Hepatocyte (in vitro differentiated cells): Measurements from ENCODE around the gene IGBP1. TPM values are rescaled to one million over a fixed set of nuclear protein-coding genes. Genes with fewer than 3 reads are reported as not detected.
A peak's percentile ranks its signal among the peaks of the same experiment; 100 is the strongest.

ENCODE experiments used
- DNase-seq: peaks from one replicate; pipeline ENCODE4 v3.0.0-alpha.2; 2016; ENCODE audit warnings: low spot score
- H2AFZ ChIP-seq: fragments of 200-600 bp; sonication (generic); 2 replicates; pipeline ENCODE4 v1.6.0; 2016; ENCODE audit warnings: antibody characterized with exemption, mild to moderate bottlenecking
- H3K27ac ChIP-seq: fragments of 200-600 bp; sonication (generic); 2 replicates; pipeline ENCODE4 v1.5.1; 2016; ENCODE audit warnings: mild to moderate bottlenecking
- H3K27me3 ChIP-seq: fragments of 200-600 bp; sonication (generic); 2 replicates; pipeline ENCODE4 v1.6.1; 2016
- H3K36me3 ChIP-seq: fragments of 200-600 bp; sonication (generic); replicated peaks from 2 replicates; pipeline ENCODE4 v1.5.1; 2016; ENCODE audit warnings: low read depth; ENCODE audit not compliant: insufficient read depth
- H3K4me1 ChIP-seq: fragments of 200-600 bp; sonication (generic); 2 replicates; pipeline ENCODE4 v1.5.1; 2016; ENCODE audit warnings: mild to moderate bottlenecking, moderate library complexity; ENCODE audit not compliant: insufficient read depth
- H3K4me2 ChIP-seq: fragments of 200-600 bp; sonication (generic); 2 replicates; pipeline ENCODE4 v1.6.0; 2016
- H3K4me3 ChIP-seq: fragments of 200-600 bp; sonication (generic); 2 replicates; pipeline ENCODE4 v1.5.1; 2016; ENCODE audit warnings: mild to moderate bottlenecking
- H3K79me2 ChIP-seq: fragments of 200-600 bp; sonication (generic); 2 replicates; pipeline ENCODE4 v1.6.0; 2017; ENCODE audit warnings: mild to moderate bottlenecking
- H3K9me2 ChIP-seq: fragments of 200-600 bp; sonication (generic); replicated peaks from 2 replicates; pipeline ENCODE4 v1.6.0; 2017; ENCODE audit warnings: mild to moderate bottlenecking; ENCODE audit not compliant: insufficient read depth
- H3K9me3 ChIP-seq: fragments of 200-600 bp; sonication (generic); 2 replicates; pipeline ENCODE4 v1.5.1; 2016; ENCODE audit warnings: low read depth, mild to moderate bottlenecking
- H4K20me1 ChIP-seq: fragments of 200-600 bp; sonication (generic); 2 replicates; pipeline ENCODE4 v1.6.0; 2016; ENCODE audit warnings: mild to moderate bottlenecking; ENCODE audit not compliant: insufficient read depth, poor library complexity, severe bottlenecking
- CTCF ChIP-seq: fragments of 200-600 bp; sonication (generic); IDR thresholded peaks from 2 replicates; pipeline ENCODE4 v1.5.1; 2016; ENCODE audit warnings: antibody characterized with exemption, mild to moderate bottlenecking; ENCODE audit not compliant: poor library complexity
- EZH2 ChIP-seq: fragments of 200-600 bp; sonication (generic); IDR thresholded peaks from 2 replicates; pipeline ENCODE4 v1.6.1; 2016; ENCODE audit warnings: antibody characterized with exemption, mild to moderate bottlenecking, borderline replicate concordance
- EZH2phosphoT487 ChIP-seq: fragments of 200-600 bp; sonication (generic); IDR thresholded peaks from one replicate; pipeline ENCODE4 v1.6.1; 2018; ENCODE audit warnings: antibody characterized with exemption, mild to moderate bottlenecking, low read depth, moderate library complexity; ENCODE audit not compliant: unreplicated experiment, severe bottlenecking
- WGBS: methylation state at CpG from one replicate; pipeline ENCODE4 v1.1.6; 2016; ENCODE audit warnings: low lambda C conversion rate; ENCODE audit errors: missing lambda C conversion rate; 5-methylcytosine and 5-hydroxymethylcytosine counted together
- polyA plus RNA-seq: library from polyadenylated mRNA; unstranded; fragments of >200 nt; fragmentation: Nextera tagmentation; extraction: Ambion mirVana; gene quantifications from 2 replicates; pipeline ENCODE4 v1.2.1, GENCODE V29; 2016
- total RNA-seq: library from RNA; depleted of rRNA; stranded (reverse); fragments of >200 nt; gene quantifications from 2 replicates; pipeline ENCODE4 v1.2.3, GENCODE V29; 2014

IGBP1 gene
- 61.6 and 72.0 TPM in 2 replicates for total RNA-seq
- 26.8 and 30.2 TPM in 2 replicates for polyA plus RNA-seq

- Histone ChIP-seq H3K9me2 (no peaks in the 10 kb centered on the region), H3K27ac (peak within 1 kb of the TSS; percentile 93), H3K4me1 (peaks cover 6% of the 10 kb centered on the region), H3K79me2 (peaks cover 15% of the 10 kb centered on the region), H3K27me3 (no peaks in the 10 kb centered on the region), H3K4me2 (peak within 1 kb of the TSS; percentile 80), H4K20me1 (no peaks in the 10 kb centered on the region), H3K9me3 (no peaks in the 10 kb centered on the region), H2AFZ (peak within 1 kb of the TSS; percentile 93), H3K4me3 (peak within 1 kb of the TSS; percentile 54), H3K36me3 (no peaks in the 10 kb centered on the region)
- peak; percentile 89 for DNase-seq
- TF ChIP-seq CTCF (peak; percentile 65), EZH2phosphoT487 (no peak)
- WGBS, result 47% methylated on average over 59 of the region's 59 CpGs
These were observed at the start of gene IGBP1 for GRCh38 chrX:70133303-70134115. Gene IGBP1 (plus strand): TSS chrX:70133447. CDS start chrX:70133948, 501 bp downstream.

- TF ChIP-seq CTCF, result no peak
- no peak for TF ChIP-seq EZH2
- no peak for TF ChIP-seq EZH2phosphoT487
- Histone ChIP-seq H4K20me1 (no peaks in the 10 kb centered on the region), H3K4me2 (no peak overlapping the region), H3K79me2 (no peaks in the 10 kb centered on the region), H3K9me3 (no peaks in the 10 kb centered on the region), H3K36me3 (no peaks in the 10 kb centered on the region), H3K9me2 (no peaks in the 10 kb centered on the region), H3K4me3 (no peak overlapping the region), H3K27me3 (no peaks in the 10 kb centered on the region), H3K27ac (no peak overlapping the region), H2AFZ (no peak overlapping the region), H3K4me1 (peaks cover 3% of the 10 kb centered on the region)
- no peak for DNase-seq
- 68% methylated on average over 5 of the region's 5 CpGs for WGBS
These were observed 48.5 kb upstream of the IGBP1 start for GRCh38 chrX:70084592-70085240.

DNA sequence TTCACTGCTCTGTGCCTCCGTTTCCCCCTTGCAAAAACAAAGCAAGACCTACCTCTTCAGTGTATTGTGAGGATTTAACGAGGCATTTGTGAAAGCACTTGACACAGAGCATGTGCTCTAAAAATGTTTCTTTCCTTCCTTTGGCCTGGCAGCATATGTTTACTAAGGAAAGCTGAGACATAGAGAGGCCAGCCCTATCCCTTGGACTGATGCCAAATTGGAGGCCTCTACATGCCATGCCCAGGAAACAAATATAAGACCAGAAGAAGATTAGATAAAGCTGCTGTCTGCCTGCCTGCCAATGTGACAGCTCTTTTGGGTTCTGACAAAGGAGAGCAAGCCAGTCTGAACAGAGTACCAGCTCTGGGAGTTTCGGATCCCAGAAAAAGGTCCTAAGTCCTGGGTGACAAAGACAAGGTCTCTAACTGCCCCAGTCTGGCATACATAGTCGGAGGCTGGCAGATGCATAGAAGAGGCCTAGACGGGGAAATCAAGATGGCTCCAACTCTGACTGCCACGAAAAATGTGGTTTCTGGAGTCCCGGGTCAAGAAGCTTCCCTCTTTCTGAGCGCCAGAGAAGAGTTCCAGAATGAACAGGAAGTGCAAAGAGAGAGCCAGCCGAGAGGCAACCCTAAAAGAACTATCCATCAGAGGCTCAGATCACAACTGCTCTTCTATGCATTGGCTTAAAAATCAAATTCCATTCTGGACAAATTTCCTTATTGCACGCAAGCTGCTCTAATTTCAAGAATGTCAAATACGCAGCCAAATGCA is 45.2 kb upstream of the IGBP1 start:
- DNase-seq, result peak; percentile 43
- H3K4me2 ChIP-seq, result no peak overlapping the region
- WGBS, result 63% methylated on average over 11 of the region's 11 CpGs
- no peak overlapping the region for H3K4me3 ChIP-seq
- no peaks in the 10 kb centered on the region for H3K9me3 ChIP-seq
- no peak overlapping the region for H3K27ac ChIP-seq
- H3K79me2 ChIP-seq, result no peaks in the 10 kb centered on the region
- H4K20me1 ChIP-seq, result no peaks in the 10 kb centered on the region
- no peak overlapping the region for H2AFZ ChIP-seq
- no peaks in the 10 kb centered on the region for H3K36me3 ChIP-seq
- H3K9me2 ChIP-seq, result no peaks in the 10 kb centered on the region
- H3K4me1 ChIP-seq, result peaks cover 3% of the 10 kb centered on the region
- TF ChIP-seq EZH2, result no peak
- TF ChIP-seq EZH2phosphoT487, result no peak
- TF ChIP-seq CTCF, result no peak
- H3K27me3 ChIP-seq, result no peaks in the 10 kb centered on the region
